GM19351 (cell line): ENCODE measurements around the gene TMEM214.

Experiments used
- ATAC-seq: cut with Tn5 transposase; IDR thresholded peaks from one replicate; pipeline ENCODE4 v1.9.1; 2021; ENCODE audit warnings: mild to moderate bottlenecking, moderate library complexity; ENCODE audit not compliant: unreplicated experiment

Gene TMEM214

GRCh38 chr2:27038631-27039339, 6.0 kb downstream of the TMEM214 start:
- no peak for ATAC-seq

- ATAC-seq, result no peak
Measured at GRCh38 chr2:27039426-27039825, 6.7 kb downstream of the TMEM214 start.

GRCh38 chr2:27039871-27040270, 7.1 kb downstream of the TMEM214 start:
- no peak for ATAC-seq

- ATAC-seq, result no peak
Measured at GRCh38 chr2:27040282-27040681, 7.5 kb downstream of the TMEM214 start.

DNA sequence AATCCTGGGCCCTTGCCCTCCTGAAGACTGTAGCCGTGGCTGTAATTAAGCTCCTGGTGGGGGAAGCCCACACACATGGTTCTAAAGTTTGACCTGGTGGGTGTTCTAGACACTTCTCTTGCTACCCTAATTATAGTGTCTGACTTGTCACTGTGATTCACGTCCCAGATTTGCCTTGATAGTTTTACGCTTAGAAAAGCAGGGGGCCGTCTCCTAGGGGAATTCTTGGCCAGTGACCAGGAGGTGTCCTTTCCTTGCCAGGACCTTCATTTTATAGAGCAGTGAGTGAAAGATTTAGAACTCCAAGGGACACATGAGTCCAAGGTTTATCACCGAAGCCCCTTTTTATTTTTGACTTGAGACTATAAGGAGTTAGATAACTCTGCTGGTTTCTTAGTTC, 9.0 kb downstream of the TMEM214 start:
- peak; percentile 28 for ATAC-seq

DNA sequence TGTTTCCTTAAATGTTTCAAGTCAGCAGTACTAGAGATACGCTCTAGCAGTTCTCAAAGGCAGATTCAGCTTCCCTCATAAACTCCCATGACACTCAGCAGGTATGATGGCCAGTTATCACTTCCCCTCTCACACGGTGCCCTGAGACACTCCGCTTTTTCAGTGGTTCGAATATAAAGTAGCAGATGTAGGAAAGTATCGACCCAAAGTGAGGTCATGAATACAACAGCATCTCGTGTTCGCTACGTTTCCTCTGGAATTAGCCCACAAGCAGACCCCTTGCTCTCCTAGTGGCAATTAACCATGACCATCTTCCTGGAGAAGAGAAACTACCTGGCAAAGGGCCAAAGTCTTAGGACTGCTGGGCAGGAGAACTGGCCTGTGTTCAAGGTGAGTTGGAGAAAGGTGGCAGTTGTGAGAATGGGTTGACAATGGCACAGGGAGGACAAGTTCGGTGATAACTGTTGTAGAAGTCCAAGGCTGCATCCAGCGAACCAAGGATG, 9.4 kb downstream of the TMEM214 start:
- ATAC-seq, result peak; percentile 84

DNA sequence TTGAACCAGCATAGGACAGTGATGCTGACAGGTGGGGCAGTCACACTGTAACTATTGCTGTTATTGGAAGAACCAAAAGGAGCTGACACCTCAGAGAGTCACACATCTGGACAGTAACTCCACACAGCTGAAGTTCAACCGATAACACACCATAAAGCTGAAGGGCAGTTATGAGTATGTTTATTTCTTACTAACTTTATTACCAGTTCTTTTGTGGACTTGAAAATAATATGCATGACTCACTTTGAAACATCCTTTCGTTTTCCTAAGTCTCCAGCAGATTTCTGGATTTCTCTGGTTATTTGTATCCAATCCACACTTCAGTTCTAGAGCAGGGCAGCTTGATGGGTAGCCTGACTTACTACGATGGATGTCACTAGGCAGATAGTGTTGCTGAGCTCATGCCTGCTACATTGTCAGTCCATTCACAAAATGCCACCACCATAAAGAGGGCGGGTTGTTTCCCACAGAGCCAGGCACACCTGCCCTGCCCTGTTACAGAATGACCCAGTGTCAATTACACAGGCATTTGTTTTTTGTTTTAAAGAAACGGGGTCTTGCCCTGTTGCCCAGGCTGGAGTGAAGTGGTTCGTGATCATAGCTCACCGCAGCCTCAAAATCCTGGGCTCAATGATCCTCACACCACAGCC, 10.3 kb downstream of the TMEM214 start:
- ATAC-seq, result no peak

GRCh38 chr2:27049422-27050280, 16.9 kb downstream of the TMEM214 start:
- ATAC-seq, result no peak

DNA sequence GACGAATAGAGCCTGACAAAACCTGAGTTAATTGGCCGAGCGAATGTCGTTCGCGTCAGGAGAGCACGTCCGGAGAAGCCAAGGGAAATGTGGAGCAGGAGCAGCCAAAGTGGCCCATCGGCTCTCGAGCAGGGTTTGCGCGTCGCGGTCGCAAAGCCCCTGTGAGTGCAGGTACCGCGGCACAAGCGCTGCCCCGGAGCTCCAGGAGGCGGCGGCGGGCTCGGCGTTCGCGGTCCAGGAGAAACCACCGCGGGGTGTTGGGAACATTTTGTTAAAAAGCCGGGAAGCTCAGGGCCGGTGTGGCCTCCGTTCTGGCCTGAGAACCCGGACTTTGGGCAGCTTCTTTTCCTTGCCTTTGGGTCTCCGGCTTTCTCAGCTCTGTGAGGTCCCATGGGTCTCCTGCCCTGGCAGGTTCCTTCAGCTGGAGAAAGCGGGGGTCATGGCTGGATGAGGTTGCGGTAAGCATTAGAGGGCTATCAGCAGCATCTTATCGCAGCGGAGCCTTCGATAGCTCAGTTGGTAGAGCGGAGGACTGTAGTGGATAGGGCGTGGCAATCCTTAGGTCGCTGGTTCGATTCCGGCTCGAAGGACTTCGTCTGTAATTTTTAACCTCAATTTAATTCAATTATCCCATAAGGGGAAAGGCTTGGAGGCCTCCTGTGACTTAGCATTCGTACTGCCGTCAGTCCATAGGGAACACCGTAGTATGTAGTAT, 17.7 kb downstream of the TMEM214 start:
- ATAC-seq, result peak; percentile 41

DNA sequence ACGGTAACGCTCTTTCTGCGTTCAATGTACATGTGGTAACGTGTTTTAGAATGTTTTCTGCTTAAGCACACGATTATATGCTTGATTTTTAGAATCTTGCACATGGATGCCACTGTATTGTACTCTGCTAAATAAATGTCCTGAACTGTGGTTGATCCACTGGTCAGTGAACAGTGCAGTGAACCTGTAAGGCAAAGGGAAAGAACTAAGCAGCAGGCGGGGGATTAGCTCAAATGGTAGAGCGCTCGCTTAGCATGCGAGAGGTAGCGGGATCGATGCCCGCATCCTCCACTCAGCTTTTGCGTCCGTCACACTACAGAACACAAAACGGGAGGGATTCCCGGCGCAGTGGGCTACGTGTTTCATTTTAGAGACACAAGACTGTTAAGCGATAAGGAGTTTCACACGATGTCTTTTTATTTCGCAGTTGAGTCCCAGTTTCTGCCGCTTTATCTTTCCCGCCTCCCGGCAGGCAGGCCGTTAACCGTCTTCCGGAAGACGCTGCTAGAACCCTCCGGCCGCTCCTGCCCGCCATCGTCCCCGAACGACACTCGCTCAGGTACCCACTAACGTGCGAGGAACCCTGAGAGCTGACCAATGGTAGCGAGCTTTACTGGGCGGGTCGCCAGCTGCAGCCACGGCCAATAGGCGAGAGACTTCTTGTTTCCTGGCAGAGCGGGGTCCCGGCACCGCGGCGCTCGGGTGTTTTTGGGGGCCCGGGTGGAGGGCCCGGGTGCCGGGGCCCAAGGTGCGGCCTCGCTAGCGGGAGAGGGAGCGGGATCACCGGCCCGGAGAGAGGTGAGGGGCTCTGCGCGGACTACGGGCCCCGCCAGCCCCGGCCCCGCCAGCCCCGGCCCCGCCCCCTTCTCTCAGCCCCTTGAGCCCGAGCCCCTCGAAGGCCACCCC, 18.5 kb downstream of the TMEM214 start, which contains the start of gene AGBL5:
TSS of gene AGBL5 (plus strand) at position 673 of the 906 bp plus-strand sequence. CDS start 1,291 bp downstream, outside the sequence.
- ATAC-seq, result peak; percentile 72

- no peak for ATAC-seq
Measured at GRCh38 chr2:27051902-27052645, 19.3 kb downstream of the TMEM214 start.

GRCh38 chr2:27053321-27053720, 20.6 kb downstream of the TMEM214 start:
- ATAC-seq, result no peak

DNA sequence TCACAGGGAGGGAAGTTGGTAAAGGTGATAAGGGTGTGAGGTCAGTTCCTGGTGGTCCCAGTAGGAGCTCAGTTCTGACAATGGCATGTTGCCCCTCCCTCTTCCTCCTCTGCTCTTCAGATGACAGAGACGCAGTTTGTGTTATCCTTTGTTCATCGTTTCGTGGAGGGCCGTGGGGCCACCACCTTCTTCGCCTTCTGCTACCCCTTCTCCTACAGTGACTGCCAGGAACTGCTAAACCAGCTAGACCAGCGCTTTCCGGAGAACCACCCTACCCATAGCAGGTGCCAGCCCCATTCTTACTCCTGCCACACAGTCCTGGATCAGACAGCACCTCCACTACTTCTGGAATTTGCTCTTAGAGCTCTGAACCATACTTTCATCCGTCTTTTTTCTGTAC, 21.0 kb downstream of the TMEM214 start:
- ATAC-seq, result no peak

DNA sequence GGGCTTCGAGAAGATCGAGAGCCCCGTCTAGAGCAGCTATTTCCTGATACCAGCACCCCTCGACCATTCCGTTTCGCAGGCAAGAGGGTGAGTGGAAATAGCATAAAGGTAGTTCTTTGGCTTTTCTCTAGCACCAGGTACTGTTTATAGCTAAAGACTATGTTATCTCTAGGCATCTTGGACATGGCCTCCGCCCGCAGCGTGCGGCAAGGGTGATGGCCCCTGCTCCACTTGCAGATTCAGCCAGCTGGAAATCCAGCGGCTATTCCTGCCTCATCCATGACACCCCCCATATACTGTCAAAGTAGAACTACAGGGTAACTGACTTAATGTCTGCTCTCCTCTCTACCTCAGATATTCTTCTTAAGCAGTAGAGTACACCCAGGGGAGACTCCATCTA, 22.0 kb downstream of the TMEM214 start:
- ATAC-seq, result no peak

- no peak for ATAC-seq
Measured at GRCh38 chr2:27057184-27057583, 24.4 kb downstream of the TMEM214 start.

DNA sequence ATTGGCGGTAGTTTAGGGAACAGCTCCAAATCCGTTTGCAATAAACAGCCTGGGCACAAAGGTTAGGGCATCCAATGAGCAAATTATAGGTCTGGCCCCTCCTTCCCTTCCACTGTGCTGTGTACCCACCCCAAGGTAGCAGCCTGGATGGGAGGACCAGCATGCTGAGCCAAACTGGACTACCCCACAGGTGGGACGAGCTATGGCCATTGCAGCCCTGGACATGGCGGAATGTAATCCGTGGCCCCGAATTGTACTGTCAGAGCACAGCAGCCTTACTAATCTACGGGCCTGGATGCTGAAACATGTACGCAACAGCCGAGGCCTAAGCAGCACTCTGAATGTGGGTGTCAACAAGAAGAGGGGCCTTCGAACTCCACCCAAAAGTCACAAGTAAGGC, 25.4 kb downstream of the TMEM214 start:
- ATAC-seq, result no peak

- ATAC-seq, result no peak
Measured at GRCh38 chr2:27059141-27059820, 26.5 kb downstream of the TMEM214 start.

DNA sequence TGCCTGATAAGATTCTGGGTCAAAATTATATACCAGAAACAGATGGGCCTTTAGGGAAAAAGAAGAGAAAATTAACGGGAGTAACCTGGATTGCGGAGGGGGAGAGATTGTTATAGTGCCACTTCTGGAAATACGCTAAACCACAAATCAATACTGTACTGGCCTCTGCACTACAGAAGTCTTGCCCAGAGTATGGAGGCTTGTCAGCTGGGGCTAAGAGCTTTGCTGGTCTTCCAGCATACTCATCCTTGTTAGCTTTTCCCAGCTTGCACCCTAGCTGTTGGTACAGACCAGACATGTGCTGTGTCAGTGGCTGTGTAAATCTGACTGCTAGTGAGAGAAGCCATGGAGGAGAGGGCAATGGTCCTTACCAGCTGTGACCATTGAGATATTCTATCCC, 27.6 kb downstream of the TMEM214 start:
- no peak for ATAC-seq
